HG03378 (cell line): ENCODE measurements around the gene TAF9.
"Not testable (repeated sequence)": the region's sequence is repeated elsewhere in the genome, so short reads cannot be mapped to it uniquely, and the experiment has no call there.

ENCODE experiments used
- ATAC-seq: cut with Tn5 transposase; IDR thresholded peaks from one replicate; pipeline ENCODE4 v1.9.1; 2021; ENCODE audit warnings: mild to moderate bottlenecking, moderate library complexity; ENCODE audit not compliant: unreplicated experiment

The TAF9 gene, protein sequence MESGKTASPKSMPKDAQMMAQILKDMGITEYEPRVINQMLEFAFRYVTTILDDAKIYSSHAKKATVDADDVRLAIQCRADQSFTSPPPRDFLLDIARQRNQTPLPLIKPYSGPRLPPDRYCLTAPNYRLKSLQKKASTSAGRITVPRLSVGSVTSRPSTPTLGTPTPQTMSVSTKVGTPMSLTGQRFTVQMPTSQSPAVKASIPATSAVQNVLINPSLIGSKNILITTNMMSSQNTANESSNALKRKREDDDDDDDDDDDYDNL

GRCh38 chr5:69369340-69370121 is at the start of gene TAF9, which contains the start of the genes AK6 and RAD17:
TAF9 (minus strand) TSS chr5:69369520; CDS start chr5:69365737, 3,783 bp downstream.
AK6 (minus strand) TSS chr5:69369520; CDS start chr5:69369490, 30 bp downstream.
RAD17 (plus strand) TSS chr5:69369818; CDS start chr5:69372209, 2,391 bp downstream.
- peak; percentile 88 for ATAC-seq

- ATAC-seq: no peak
Observed at GRCh38 chr5:69418554-69418953, 49.2 kb upstream of the TAF9 start.

DNA sequence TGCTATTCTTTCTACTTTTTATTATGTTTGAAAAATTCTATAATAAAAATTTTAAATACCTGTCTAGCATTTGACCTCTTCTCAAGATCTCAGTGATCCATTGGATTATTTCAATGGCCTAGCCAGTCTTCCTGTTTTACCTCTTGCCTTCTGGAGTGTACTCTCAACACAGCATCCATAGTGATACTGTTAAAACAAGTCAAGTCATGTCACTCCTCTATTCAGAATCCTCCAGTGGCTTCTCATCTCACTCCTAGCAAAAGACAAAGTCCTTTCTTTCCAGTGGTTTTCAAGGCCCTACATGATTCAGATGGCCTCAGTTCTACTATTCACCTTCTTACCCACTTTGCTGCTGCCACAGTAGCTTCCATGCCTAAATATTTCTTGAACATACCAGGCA is 47.4 kb upstream of the TAF9 start:
- no peak for ATAC-seq

GRCh38 chr5:69416180-69416579 is 46.9 kb upstream of the TAF9 start:
- no peak for ATAC-seq

DNA sequence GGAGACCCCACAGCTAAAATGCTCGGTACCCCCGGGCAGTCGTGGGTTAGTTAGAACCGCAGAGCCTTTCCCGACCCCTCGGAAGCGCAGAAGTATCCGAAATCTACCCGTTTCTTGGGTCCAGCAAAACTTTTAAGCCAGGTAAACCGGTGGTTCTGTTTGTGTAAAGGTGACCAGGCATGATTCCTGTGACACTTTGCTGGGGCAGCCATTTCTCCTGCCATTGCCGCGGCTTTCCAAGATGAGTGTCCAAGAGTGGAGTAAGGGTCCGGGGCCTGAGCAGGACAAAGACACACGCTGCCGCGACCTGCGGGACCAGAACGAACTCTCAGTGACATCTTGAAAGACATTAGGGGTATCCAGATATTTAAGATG is 46.3 kb upstream of the TAF9 start:
- ATAC-seq: no peak

DNA sequence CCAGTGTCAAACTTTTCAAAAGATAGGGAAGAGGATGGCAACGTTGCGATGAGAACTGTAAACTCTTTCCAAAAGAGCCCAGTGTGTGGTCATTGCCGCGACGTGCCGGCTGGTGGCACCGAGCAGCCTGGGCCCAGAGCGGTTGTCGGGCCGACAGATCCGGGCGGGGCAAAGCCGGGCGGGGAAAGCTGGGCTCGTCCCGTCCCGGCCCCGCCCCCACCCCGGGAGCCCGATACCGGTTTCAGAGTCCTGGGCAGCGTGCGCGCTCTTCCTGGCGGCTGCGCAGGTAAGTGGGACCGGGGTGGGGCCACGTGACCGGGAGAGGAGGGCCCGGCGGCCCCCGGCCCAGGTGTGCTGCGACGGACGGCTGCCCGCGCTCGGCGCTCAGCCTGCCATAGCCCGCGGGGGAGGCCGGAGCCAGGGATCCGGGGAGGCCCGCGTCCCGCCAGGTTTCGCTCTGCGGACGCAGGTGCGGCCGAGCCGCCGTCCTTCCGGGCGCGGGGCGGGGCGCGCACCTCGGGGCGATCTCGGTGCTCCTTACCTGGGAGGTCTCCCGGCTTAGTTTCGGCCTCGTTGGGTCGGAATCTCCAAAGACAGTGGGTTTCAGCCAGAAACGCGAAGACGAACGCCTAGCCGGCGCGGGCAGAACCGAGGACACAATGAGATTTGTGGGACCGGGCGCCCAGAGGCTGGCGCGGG is 45.7 kb upstream of the TAF9 start, which contains the start of gene MARVELD2:
Gene MARVELD2, plus strand, starts transcription at position 232 of the 699 bp plus-strand sequence. CDS start 4,270 bp downstream, outside the sequence.
- no peak for ATAC-seq

GRCh38 chr5:69404659-69405330 is 35.5 kb upstream of the TAF9 start:
- no peak for ATAC-seq

DNA sequence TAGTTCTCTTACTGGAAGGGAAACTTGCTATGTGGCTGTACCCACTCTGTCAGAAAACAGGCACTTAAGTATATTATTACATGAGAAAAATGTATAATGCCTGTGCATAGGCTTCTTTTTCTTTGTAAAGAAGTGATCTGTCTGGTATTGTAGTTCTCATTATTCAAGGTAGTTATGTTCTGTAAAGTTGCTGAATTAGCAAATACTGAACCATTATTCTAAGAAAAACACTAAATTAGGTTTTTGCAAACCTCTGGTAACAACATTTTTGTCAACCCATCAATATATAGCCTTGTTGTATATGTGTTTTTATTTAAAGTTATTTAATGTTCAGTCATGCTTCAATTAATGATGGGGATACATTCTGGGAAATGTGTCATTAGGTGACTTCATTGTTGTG is 9.1 kb upstream of the TAF9 start:
- no peak for ATAC-seq

GRCh38 chr5:69374911-69375446 is 5.7 kb upstream of the TAF9 start:
- ATAC-seq: peak; percentile 76

DNA sequence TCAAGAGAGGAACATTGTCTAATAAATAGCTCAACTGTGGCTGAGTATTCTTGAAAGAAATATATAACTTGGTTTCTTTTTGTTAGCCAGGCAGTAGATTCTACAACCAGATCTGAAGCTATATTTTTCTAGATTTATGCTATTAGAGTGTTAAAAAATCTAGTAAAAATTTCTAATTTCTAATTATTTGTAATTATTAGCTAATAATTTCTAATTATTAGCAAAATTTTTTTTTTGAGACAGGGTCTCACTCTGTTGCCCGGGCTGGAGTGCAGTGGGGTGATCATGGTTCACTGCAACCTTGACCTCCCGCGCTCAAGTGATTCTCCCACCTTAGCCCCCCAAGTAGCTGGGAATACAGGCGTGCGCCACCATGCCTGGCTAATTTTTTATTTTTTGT is 3.1 kb upstream of the TAF9 start:
- ATAC-seq: no peak

GRCh38 chr5:69370335-69370734 is 1.0 kb upstream of the TAF9 start:
- ATAC-seq: not testable (repeated sequence)

- ATAC-seq: no peak
Observed at GRCh38 chr5:69368458-69369339, 621 bp downstream of the TAF9 start.

GRCh38 chr5:69367697-69368279 is 1.5 kb downstream of the TAF9 start:
- ATAC-seq: no peak

GRCh38 chr5:69364850-69365249 is 4.5 kb downstream of the TAF9 start:
- no peak for ATAC-seq

DNA sequence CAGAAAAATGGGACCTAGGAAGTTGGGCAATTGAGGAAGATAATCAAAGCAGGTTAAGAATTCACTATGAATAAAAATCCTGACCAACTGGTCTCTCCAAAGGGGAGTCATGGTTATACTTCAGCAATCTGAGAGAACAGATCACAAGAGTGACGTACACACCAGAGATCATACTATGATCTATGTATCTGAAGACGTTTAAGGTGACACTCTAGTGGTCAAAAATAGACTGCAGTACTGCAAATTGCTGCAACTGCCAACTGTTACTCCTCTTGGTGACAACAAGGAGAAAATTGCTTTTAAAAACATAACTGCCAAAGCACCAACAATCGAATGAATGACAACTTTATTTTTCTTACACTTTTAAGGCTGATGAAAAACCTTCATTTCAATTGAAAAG is 4.9 kb downstream of the TAF9 start:
- no peak for ATAC-seq

GRCh38 chr5:69360442-69360841 is 8.9 kb downstream of the TAF9 start:
- ATAC-seq: no peak

DNA sequence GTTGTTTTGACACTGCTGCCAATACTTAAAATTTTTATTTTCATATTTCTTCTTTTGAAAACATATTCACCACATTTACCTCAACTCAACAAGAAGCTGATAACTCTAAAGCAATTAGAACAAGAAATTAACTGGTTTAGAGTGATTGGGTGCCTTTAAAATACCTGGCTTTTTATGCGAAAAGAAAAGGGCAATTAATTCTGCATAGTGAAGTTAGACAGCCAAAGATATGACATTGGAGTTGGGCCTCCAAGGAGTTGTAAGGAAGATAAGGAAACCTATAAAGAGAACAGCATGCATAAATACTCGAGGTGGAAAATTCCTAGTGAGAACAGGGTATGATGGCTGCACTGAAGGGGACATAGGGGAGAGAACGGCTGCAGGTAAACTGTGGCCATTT is 9.6 kb downstream of the TAF9 start:
- no peak for ATAC-seq

- ATAC-seq: no peak
Observed at GRCh38 chr5:69350664-69351063, 18.7 kb downstream of the TAF9 start.

DNA sequence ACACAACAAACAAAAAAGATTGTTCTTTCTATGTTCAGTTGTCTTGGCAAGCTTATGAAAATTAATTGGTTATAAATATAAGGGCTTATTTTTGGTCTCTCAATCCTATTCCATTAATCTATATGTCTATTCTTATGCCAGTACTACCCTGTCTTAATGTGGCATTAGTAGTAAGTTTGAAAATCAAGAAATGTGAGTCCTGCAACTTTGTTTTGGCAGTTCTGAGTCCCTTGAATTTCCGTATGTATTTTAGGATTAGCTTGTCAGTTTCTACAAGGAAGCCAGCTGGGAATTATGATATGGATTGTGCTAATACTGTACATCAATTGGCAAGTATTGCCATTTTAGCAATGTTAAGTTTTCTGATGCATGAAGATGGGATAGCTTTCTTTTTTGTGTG is 26.2 kb downstream of the TAF9 start:
- no peak for ATAC-seq
